GM18520 (cell line): ENCODE data around the gene DAGLA.
"Not testable (repeated sequence)": the region's sequence is repeated elsewhere in the genome, so short reads cannot be mapped to it uniquely, and the experiment has no call there.

Experiments used
- ATAC-seq: cut with Tn5 transposase; IDR thresholded peaks from one replicate; pipeline ENCODE4 v1.9.1; 2021; ENCODE audit not compliant: unreplicated experiment

DAGLA gene

GRCh38 chr11:61666684-61667297 lies 13.4 kb upstream of the DAGLA start:
- ATAC-seq = no peak

DNA sequence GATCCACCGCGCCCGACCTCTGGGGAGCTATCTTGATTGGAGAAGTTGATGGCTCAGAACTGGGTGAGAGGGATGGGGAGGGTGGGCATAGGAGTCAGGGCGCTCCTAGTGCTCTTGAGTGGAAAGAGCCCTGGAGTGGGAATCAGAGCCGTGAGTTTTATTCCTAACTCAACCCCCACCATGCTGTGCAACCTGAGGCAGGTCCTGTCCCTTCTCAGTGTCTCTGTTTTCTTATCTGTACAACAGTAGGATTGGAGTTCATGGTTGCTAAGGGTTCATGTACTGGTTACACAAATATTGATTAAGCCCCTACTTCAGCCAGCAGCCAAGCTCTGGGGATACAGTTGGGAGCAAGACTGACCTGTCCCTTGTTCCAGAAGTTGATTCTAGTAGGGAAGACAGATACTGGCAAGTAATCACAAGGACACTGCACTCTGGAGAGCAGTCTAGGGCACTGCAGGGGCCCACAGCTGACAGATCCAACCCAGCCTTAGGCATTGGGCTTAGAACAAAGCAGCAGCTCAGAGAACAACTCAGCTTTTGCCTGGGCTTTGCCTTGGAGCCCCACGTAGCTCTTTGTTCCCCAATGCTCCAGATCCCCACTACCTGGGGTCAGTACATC lies 12.4 kb upstream of the DAGLA start:
- no peak for ATAC-seq

DNA sequence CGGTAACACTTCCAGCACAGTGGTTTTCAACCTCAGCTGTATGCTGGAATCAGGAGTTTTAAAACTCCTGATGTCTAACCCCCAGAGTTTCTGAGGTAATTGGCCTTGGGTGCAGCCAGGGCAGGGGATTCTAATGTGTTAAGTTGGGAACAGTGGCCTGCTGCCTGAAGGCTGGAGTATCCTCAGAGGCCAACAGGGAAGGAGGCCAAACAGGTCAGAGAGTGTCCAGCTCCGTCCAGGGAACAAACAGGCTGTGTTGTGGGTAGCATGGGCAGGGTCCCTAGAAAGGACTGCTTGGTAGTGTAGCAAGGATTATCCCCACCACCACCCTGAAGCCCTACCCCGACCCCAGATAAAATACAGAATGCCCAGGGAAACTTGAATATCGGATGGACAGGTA lies 10.8 kb upstream of the DAGLA start:
- ATAC-seq = no peak

GRCh38 chr11:61670626-61671025 lies 9.6 kb upstream of the DAGLA start:
- no peak for ATAC-seq

- ATAC-seq = no peak
These were observed 8.7 kb upstream of the DAGLA start for GRCh38 chr11:61671527-61671926.

- not testable (repeated sequence) for ATAC-seq
These were observed 6.2 kb upstream of the DAGLA start for GRCh38 chr11:61673946-61674467.

DNA sequence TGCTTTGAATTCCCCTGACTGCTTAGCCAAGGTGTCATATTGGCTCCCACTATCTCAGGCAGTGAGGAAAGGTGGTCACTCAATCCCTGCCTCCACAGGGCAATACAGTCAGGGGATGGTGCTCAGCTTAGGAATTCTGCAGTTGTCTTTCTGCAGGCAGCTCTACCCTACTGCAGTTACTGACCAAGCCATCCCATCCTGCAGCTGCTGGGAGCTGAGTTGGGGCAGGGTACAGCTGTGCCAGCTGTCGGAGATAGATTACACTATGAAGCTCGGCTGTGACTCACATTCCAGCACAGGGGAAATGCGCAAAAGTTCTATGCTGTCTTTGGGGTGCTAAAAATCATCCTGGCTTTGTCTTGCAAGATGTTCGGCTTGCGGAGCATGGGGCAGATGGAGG lies 4.4 kb upstream of the DAGLA start:
- ATAC-seq = no peak

- ATAC-seq = no peak
These were observed 895 bp upstream of the DAGLA start for GRCh38 chr11:61679296-61679695.

GRCh38 chr11:61680622-61681221 lies 531 bp downstream of the DAGLA start:
- no peak for ATAC-seq

GRCh38 chr11:61682093-61682732 lies 2.0 kb downstream of the DAGLA start:
- no peak for ATAC-seq

DNA sequence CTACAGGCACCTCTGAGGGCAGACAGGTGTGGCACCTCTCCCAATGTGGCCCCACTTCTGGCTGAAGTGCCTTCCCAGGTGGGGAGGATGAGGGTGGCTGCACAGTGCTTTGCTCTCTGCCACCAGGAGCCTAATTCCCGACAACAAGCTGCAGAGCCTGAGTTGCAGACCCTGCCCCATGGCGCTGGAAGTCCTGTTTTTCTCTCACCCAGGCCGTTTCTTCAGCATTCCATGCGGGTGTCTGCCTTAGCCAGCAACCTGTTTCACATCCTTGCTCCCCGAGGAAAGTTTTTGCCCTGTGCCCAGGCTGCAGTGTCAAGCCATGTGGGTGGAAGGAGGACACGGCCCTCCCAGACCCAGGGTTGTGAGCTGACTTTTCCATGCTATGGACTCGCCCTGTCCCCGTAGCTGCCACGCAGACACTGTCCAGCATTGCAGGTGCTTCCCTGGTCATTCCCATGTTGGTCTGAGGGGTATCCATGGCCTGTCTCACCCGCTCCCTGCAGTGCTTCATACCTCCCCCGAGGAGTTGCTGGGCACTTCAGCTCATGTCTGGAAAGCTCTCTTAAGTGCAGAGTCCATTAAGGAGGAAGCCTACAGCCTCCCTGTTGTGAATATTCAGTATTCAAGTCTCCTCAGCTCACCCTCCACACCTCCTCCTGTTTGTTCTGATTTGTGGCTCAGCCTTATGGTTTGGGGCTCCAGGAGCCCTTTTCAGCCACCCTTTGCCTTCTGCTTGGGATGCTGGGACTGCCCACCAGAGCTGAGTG lies 2.9 kb downstream of the DAGLA start:
- no peak for ATAC-seq

DNA sequence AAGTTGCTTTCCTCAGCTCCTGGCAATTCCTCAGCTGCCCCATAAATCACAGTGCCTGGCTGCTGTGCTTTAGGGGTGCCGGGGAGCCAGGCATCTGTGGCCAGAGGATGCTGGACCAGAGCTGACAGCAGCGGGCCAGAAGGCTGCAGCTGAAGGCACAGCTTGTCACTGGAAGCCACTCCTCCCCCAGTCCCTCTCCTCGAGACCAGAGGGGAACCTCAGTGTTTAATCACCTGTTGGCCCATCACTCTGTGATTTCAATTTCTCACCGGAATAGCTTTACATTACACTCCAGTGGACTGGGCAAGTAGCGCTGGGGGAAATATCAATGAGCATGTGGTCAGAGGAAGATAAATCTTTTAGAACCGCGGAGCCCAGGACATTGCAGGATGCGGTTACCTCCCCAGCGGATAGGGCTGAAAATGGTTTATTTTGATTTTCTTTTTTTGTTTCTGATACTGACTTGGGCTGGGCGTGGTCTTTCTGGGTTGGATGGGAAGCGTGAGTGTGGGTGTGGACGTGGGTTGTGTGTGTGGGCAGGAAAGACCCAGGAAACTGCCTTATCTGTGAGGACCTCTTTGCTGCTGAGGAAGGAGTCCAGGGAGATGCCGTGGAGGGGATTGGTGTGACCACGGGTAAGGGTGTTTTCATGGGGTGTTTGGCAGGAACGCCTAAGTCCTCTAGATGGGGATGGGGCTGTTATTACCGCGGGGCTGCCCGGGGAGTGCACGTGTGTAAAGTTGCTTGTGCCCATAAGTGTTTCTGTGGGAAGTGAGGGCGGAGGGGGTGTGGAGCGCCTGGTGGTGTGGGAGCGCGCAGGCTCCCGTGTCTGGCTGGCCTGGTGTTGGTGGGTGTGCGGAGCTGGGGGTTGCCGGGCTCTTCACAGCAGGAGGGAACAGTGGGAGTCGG lies 4.0 kb downstream of the DAGLA start:
- no peak for ATAC-seq

DNA sequence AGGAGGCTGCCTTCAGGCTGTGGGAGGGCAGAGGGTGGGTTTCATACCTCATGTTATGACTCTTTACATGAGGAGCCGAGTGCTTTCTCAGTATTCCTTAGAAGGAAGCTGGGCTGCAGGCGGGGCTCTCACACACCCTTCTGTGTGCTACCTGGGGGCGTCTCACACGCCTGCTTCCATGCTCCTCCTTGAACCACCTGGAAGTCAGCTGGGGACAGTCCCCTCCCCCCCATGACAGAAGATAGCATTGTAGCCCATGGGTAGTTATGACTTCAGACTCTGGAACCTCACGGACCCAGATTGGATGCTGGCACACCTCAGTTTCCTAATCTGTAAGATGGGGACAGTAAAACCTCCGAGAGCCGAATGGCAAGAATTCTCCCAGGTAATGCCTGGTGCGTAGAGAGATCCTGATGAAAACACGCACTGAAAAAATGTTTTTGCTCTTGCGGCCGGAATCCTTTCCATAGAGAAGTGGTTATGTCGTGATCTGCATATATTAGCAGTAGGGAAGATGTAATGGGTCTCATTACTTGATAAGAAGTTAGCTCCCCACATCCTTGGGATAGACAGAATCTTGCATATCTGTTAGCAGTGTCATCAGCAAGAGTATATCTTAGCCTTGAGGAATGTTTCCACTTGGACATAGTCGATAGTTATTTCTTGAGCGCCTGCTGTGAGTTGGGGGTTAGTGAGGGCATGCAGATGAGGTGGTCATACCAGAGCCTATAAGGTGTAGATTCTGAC lies 4.9 kb downstream of the DAGLA start:
- ATAC-seq = no peak

GRCh38 chr11:61685617-61685967 lies 5.4 kb downstream of the DAGLA start:
- ATAC-seq = no peak

DNA sequence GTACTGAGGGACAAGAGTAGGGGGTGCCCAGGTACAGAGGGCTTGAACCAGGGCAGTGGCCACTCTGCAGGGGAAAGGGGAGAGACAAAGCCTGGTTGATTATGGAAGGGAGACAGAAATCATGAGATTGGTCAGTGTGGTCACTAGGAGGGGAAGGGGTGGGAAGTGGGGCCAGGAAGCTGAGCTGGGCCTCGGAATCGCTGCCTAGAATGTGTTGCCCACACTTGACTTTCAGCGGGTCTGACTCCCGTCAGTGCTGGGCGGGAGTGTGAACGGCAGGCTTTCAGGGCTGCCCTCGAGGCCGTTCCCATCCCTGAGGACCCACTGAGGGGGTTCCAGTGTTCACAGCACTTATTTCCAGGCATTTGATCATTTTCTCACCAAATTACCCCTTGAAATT lies 5.9 kb downstream of the DAGLA start:
- no peak for ATAC-seq

DNA sequence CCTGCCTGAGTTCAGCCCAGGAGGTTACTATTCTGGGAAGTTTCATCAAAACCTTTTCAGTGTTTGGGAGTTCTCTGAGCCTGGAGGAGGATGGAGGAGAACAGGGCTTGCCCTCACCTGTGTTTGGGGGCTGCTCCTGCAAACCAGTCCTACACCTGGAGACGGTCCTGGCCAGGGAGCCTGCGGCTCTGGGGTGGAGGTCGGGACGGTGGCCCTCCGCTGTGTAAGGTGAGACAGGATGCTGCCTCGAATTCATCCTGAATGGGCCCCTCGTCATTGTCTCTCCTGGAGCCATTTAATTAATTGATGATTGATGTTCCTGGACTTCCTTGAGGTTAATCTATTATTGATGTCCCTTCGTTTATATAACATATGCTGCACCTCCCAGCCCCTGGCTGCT lies 6.3 kb downstream of the DAGLA start:
- ATAC-seq = no peak

GRCh38 chr11:61687420-61687819 lies 7.2 kb downstream of the DAGLA start:
- ATAC-seq = no peak

DNA sequence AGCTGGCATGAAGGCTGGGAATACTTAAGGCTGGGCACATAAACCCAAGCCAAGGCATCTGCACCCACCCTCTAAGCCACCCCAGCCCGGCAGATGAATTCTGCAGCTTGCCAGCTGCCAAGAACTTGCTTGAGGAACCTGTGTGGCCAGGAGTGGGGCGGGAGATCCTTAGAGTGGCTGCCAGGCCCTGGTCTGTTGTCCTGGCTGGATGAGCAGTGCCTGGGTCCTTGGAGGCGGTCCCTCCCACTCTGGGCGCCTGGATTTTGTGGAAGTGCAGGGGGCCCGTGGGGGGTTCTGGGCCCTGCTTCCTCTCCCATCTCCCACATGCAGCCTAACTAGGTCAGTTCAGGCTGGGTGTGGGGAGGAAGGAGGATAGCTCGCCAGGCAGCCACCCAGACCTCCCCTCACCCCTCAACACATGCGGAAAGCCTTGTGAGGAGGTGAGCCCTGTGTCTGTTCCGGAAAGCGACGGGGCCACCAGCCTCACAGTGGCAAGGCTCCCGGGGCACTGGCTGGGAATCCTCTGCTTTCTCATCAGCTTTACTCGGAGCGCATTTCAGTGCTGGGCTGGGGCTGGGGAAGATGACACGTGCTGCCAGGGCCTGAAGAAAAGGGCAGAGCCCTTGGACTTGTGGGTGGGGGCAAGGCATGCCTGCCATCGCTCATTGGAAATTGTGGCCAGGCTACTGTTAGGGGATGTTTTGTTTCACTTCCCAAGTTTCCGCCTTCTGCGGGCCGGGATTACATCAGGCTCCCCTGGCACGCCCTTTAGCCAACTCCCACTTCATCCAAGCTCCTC lies 8.4 kb downstream of the DAGLA start:
- ATAC-seq = no peak

GRCh38 chr11:61689164-61689496 lies 8.9 kb downstream of the DAGLA start:
- no peak for ATAC-seq
